ENCODE results near the gene PADI4.

The PADI4 gene

GRCh38 chr1:17307946-17308345 is at the start of gene PADI4:
Gene PADI4, plus strand, starts transcription at chr1:17308197. Its CDS starts 26 bp downstream, at chr1:17308223.
- H3K27me3 ChIP-seq (ENCODE audit: control insufficient read depth, insufficient read depth, low read length): no peaks in the 10 kb centered on the region
- no peak within 1 kb of the TSS for H2AFZ ChIP-seq
- no peaks in the 10 kb centered on the region for H3K9me3 ChIP-seq (ENCODE audit: control insufficient read depth, low read length)
- H3K4me3 ChIP-seq (ENCODE audit: low read depth, low read length): no peak within 1 kb of the TSS
- H3K36me3 ChIP-seq (ENCODE audit: control insufficient read depth, insufficient read depth, low read length): no peaks in the 10 kb centered on the region
- TF ChIP-seq CTCF (IDR thresholded peaks at IDR 0.05): no peak
- no peak within 1 kb of the TSS for H3K27ac ChIP-seq
- H3K4me2 ChIP-seq (ENCODE audit: low read length): no peak within 1 kb of the TSS
- H3K4me1 ChIP-seq: no peaks in the 10 kb centered on the region
- H3K79me2 ChIP-seq: no peaks in the 10 kb centered on the region
- no peak within 1 kb of the TSS for H3K9ac ChIP-seq

- H3K36me3 ChIP-seq (ENCODE audit: control insufficient read depth, insufficient read depth, low read length): no peaks in the 10 kb centered on the region
- H3K27me3 ChIP-seq (ENCODE audit: control insufficient read depth, insufficient read depth, low read length): no peaks in the 10 kb centered on the region
Observed at GRCh38 chr1:17258758-17259130, 49.3 kb upstream of the PADI4 start.

GRCh38 chr1:17259233-17259873 is 48.6 kb upstream of the PADI4 start:
- Histone ChIP-seq H3K27me3 (ENCODE audit: control insufficient read depth, insufficient read depth, low read length) (no peaks in the 10 kb centered on the region), H3K36me3 (ENCODE audit: control insufficient read depth, insufficient read depth, low read length) (no peaks in the 10 kb centered on the region), H3K4me3 (ENCODE audit: low read depth, low read length) (no peak overlapping the region), H3K79me2 (no peaks in the 10 kb centered on the region), H2AFZ (no peak overlapping the region), H3K9me3 (ENCODE audit: control insufficient read depth, low read length) (no peaks in the 10 kb centered on the region), H3K4me2 (ENCODE audit: low read length) (no peak overlapping the region), H3K4me1 (no peaks in the 10 kb centered on the region), H3K9ac (no peak overlapping the region), H3K27ac (no peak overlapping the region)
- TF ChIP-seq CTCF (IDR thresholded peaks at IDR 0.05): no peak

More at GRCh38 chr1:17258758-17259130, 49.3 kb upstream of the PADI4 start:
- H3K4me2 ChIP-seq (ENCODE audit: low read length): no peak overlapping the region
- no peaks in the 10 kb centered on the region for H3K4me1 ChIP-seq
- TF ChIP-seq CTCF (IDR thresholded peaks at IDR 0.05): no peak
- no peak overlapping the region for H3K4me3 ChIP-seq (ENCODE audit: low read depth, low read length)
- H3K27ac ChIP-seq: no peak overlapping the region
- no peak overlapping the region for H3K9ac ChIP-seq
- H2AFZ ChIP-seq: no peak overlapping the region
- no peaks in the 10 kb centered on the region for H3K9me3 ChIP-seq (ENCODE audit: control insufficient read depth, low read length)
- no peaks in the 10 kb centered on the region for H3K79me2 ChIP-seq

GRCh38 chr1:17260264-17260663 is 47.7 kb upstream of the PADI4 start:
- Histone ChIP-seq H2AFZ (no peak overlapping the region), H3K9ac (no peak overlapping the region), H3K4me1 (no peaks in the 10 kb centered on the region), H3K79me2 (no peaks in the 10 kb centered on the region), H3K4me3 (ENCODE audit: low read depth, low read length) (no peak overlapping the region), H3K4me2 (ENCODE audit: low read length) (no peak overlapping the region), H3K9me3 (ENCODE audit: control insufficient read depth, low read length) (no peaks in the 10 kb centered on the region), H3K27me3 (ENCODE audit: control insufficient read depth, insufficient read depth, low read length) (no peaks in the 10 kb centered on the region), H3K36me3 (ENCODE audit: control insufficient read depth, insufficient read depth, low read length) (no peaks in the 10 kb centered on the region), H3K27ac (no peak overlapping the region)
- TF ChIP-seq CTCF (IDR thresholded peaks at IDR 0.05): no peak

GRCh38 chr1:17260738-17261137 is 47.3 kb upstream of the PADI4 start:
- Histone ChIP-seq H3K4me3 (ENCODE audit: low read depth, low read length) (no peak overlapping the region), H3K4me2 (ENCODE audit: low read length) (no peak overlapping the region), H3K79me2 (no peaks in the 10 kb centered on the region), H3K4me1 (no peaks in the 10 kb centered on the region), H3K9ac (no peak overlapping the region), H3K27ac (no peak overlapping the region), H3K9me3 (ENCODE audit: control insufficient read depth, low read length) (no peaks in the 10 kb centered on the region), H3K27me3 (ENCODE audit: control insufficient read depth, insufficient read depth, low read length) (no peaks in the 10 kb centered on the region), H2AFZ (no peak overlapping the region), H3K36me3 (ENCODE audit: control insufficient read depth, insufficient read depth, low read length) (no peaks in the 10 kb centered on the region)
- no peak for TF ChIP-seq CTCF (IDR thresholded peaks at IDR 0.05)

All from parathyroid adenoma (tissue), 2 donors.